ENCODE results near the gene PHF20.

- TF ChIP-seq JUN (CRISPR knock-in tag; IDR thresholded peaks at IDR 0.05) = no peak
- TF ChIP-seq CTCF (CRISPR knock-in tag; IDR thresholded peaks at IDR 0.05) = no peak
- TF ChIP-seq ZNF639 (CRISPR knock-in tag; conservative IDR thresholded peaks at IDR 0.05) = no peak
- no peak for TF ChIP-seq CREB1 (IDR thresholded peaks at IDR 0.05)
- no peak for TF ChIP-seq CREB1 (CRISPR knock-in tag; IDR thresholded peaks at IDR 0.05)
- TF ChIP-seq ZNF143 (CRISPR knock-in tag; IDR thresholded peaks at IDR 0.05) = no peak
- TF ChIP-seq ZNF430 (CRISPR knock-in tag; IDR thresholded peaks at IDR 0.05) = no peak
- no peak for TF ChIP-seq CENPX (CRISPR knock-in tag; IDR thresholded peaks at IDR 0.05)
Measured at GRCh38 chr20:35984382-35984781, 212.6 kb downstream of the PHF20 start.
